Measurements from ENCODE around the gene SND1. TPM values are rescaled to one million over a fixed set of nuclear protein-coding genes. Genes with fewer than 3 reads are reported as not detected.
A peak's percentile ranks its signal among the peaks of the same experiment; 100 is the strongest.

SND1 gene
- total RNA-seq, 2 experiments from 2014 or later: 193 to 214 TPM

GRCh38 chr7:127792528-127793342 is 140.7 kb downstream of the SND1 start:
- H3K4me1 Mint-ChIP-seq: peaks cover 18% of the 10 kb centered on the region
- H3K27ac Mint-ChIP-seq: no peak overlapping the region
- ATAC-seq: no peak
- ChIA-PET CTCF (interaction anchor here (0.6 to 1.7 kb wide), 14 partner anchors 8 to 335 kb away, joined by 3 to 7 read pairs (median 3); no protein-coding TSS in a partner anchor), POLR2A (no interaction called here)
- H3K9me3 Mint-ChIP-seq (ENCODE audit: low read depth): no peaks in the 10 kb centered on the region
- intact Hi-C loops (cut with DNase I, micrococcal nuclease): no loop called here
- peak; percentile 57 for DNase-seq
- H3K27me3 Mint-ChIP-seq: no peaks in the 10 kb centered on the region
- H3K4me3 Mint-ChIP-seq: no peak overlapping the region
- H3K36me3 Mint-ChIP-seq (ENCODE audit: low read depth): peaks cover 8% of the 10 kb centered on the region

GRCh38 chr7:127793582-127793981 is 141.6 kb downstream of the SND1 start:
- H3K4me3 Mint-ChIP-seq: no peak overlapping the region
- CTCF ChIA-PET: interaction anchor here (0.9 to 1.7 kb wide), 4 partner anchors 14 to 68 kb away, joined by 3 to 5 read pairs (median 4); no protein-coding TSS in a partner anchor
- no peaks in the 10 kb centered on the region for H3K9me3 Mint-ChIP-seq (ENCODE audit: low read depth)
- peaks cover 24% of the 10 kb centered on the region for H3K4me1 Mint-ChIP-seq
- H3K36me3 Mint-ChIP-seq (ENCODE audit: low read depth): peaks cover 10% of the 10 kb centered on the region
- POLR2A ChIA-PET: no interaction called here
- ATAC-seq (no peak), DNase-seq (no peak)
- no peaks in the 10 kb centered on the region for H3K27me3 Mint-ChIP-seq
- no peak overlapping the region for H3K27ac Mint-ChIP-seq
- intact Hi-C loops (cut with DNase I, micrococcal nuclease): no loop called here

- Mint-ChIP-seq H3K9me3 (ENCODE audit: low read depth) (no peaks in the 10 kb centered on the region), H3K36me3 (ENCODE audit: low read depth) (peaks cover 10% of the 10 kb centered on the region), H3K27ac (no peak overlapping the region), H3K4me3 (no peak overlapping the region), H3K4me1 (peaks cover 24% of the 10 kb centered on the region), H3K27me3 (no peaks in the 10 kb centered on the region)
- ChIA-PET POLR2A (no interaction called here), CTCF (interaction anchor here (0.7 kb wide), 1 partner anchor 12 kb away, joined by 3 read pairs; no protein-coding TSS in a partner anchor)
- DNase-seq: no peak
- ATAC-seq: no peak
- intact Hi-C loops (cut with DNase I, micrococcal nuclease): no loop called here
Observed at GRCh38 chr7:127794136-127794535, 142.1 kb downstream of the SND1 start.

GRCh38 chr7:127794551-127794950 is 142.6 kb downstream of the SND1 start:
- peaks cover 10% of the 10 kb centered on the region for H3K36me3 Mint-ChIP-seq (ENCODE audit: low read depth)
- H3K4me1 Mint-ChIP-seq: peaks cover 27% of the 10 kb centered on the region
- CTCF ChIA-PET: interaction anchor here (0.6 to 1.3 kb wide), 5 partner anchors 10 to 95 kb away, joined by 3 to 4 read pairs (median 3); no protein-coding TSS in a partner anchor
- POLR2A ChIA-PET: no interaction called here
- no peak for ATAC-seq
- H3K27ac Mint-ChIP-seq: no peak overlapping the region
- DNase-seq: no peak
- no peaks in the 10 kb centered on the region for H3K27me3 Mint-ChIP-seq
- no peak overlapping the region for H3K4me3 Mint-ChIP-seq
- intact Hi-C loops (cut with DNase I, micrococcal nuclease): no loop called here
- H3K9me3 Mint-ChIP-seq (ENCODE audit: low read depth): no peaks in the 10 kb centered on the region

GRCh38 chr7:127798023-127798422 is 146.0 kb downstream of the SND1 start:
- CTCF ChIA-PET: interaction anchor here (0.6 to 0.7 kb wide), 2 partner anchors 273 to 431 kb away, joined by 3 to 4 read pairs; no protein-coding TSS in a partner anchor

GRCh38 chr7:127798769-127799372 is 146.9 kb downstream of the SND1 start:
- Mint-ChIP-seq H3K4me3 (no peak overlapping the region), H3K36me3 (ENCODE audit: low read depth) (peaks cover 7% of the 10 kb centered on the region), H3K27ac (no peak overlapping the region), H3K4me1 (peaks cover 32% of the 10 kb centered on the region), H3K27me3 (no peaks in the 10 kb centered on the region), H3K9me3 (ENCODE audit: low read depth) (no peaks in the 10 kb centered on the region)
- ChIA-PET POLR2A (no interaction called here), CTCF (interaction anchor here (0.7 to 1.4 kb wide), 2 partner anchors 90 to 274 kb away, joined by 4 to 5 read pairs; no protein-coding TSS in a partner anchor)
- ATAC-seq (no peak), DNase-seq (no peak)
- intact Hi-C loops (cut with DNase I, micrococcal nuclease): no loop called here

More at GRCh38 chr7:127798023-127798422, 146.0 kb downstream of the SND1 start:
- Mint-ChIP-seq H3K4me1 (peaks cover 29% of the 10 kb centered on the region), H3K36me3 (ENCODE audit: low read depth) (peaks cover 7% of the 10 kb centered on the region), H3K27me3 (no peaks in the 10 kb centered on the region), H3K4me3 (no peak overlapping the region), H3K9me3 (ENCODE audit: low read depth) (no peaks in the 10 kb centered on the region), H3K27ac (no peak overlapping the region)
- POLR2A ChIA-PET: no interaction called here
- DNase-seq (no peak), ATAC-seq (no peak)
- intact Hi-C loops (cut with DNase I, micrococcal nuclease): no loop called here

GRCh38 chr7:127799535-127800305 is 147.7 kb downstream of the SND1 start:
- ChIA-PET CTCF (interaction anchor here (0.7 to 1.4 kb wide), 3 partner anchors 11 to 91 kb away, joined by 3 to 5 read pairs (median 3); no protein-coding TSS in a partner anchor), POLR2A (no interaction called here)
- Mint-ChIP-seq H3K4me1 (peaks cover 31% of the 10 kb centered on the region), H3K36me3 (ENCODE audit: low read depth) (peaks cover 5% of the 10 kb centered on the region), H3K4me3 (no peak overlapping the region), H3K9me3 (ENCODE audit: low read depth) (no peaks in the 10 kb centered on the region), H3K27ac (no peak overlapping the region), H3K27me3 (no peaks in the 10 kb centered on the region)
- DNase-seq: no peak
- intact Hi-C loops (cut with DNase I, micrococcal nuclease): no loop called here
- no peak for ATAC-seq

- H3K27me3 Mint-ChIP-seq: no peaks in the 10 kb centered on the region
- ChIA-PET POLR2A (no interaction called here), CTCF (no interaction called here)
- no peak overlapping the region for H3K27ac Mint-ChIP-seq
- H3K36me3 Mint-ChIP-seq (ENCODE audit: low read depth): peaks cover 10% of the 10 kb centered on the region
- peaks cover 32% of the 10 kb centered on the region for H3K4me1 Mint-ChIP-seq
- DNase-seq (no peak), ATAC-seq (no peak)
- intact Hi-C loops (cut with DNase I, micrococcal nuclease): no loop called here
- no peak overlapping the region for H3K4me3 Mint-ChIP-seq
- no peaks in the 10 kb centered on the region for H3K9me3 Mint-ChIP-seq (ENCODE audit: low read depth)
Observed at GRCh38 chr7:127802845-127803244, 150.9 kb downstream of the SND1 start.

- ChIA-PET CTCF (no interaction called here), POLR2A (no interaction called here)
- H3K27me3 Mint-ChIP-seq: no peaks in the 10 kb centered on the region
- peaks cover 12% of the 10 kb centered on the region for H3K36me3 Mint-ChIP-seq (ENCODE audit: low read depth)
- H3K4me3 Mint-ChIP-seq: no peak overlapping the region
- no peak for ATAC-seq
- no peak for DNase-seq
- no peaks in the 10 kb centered on the region for H3K9me3 Mint-ChIP-seq (ENCODE audit: low read depth)
- no peak overlapping the region for H3K27ac Mint-ChIP-seq
- intact Hi-C loops (cut with DNase I, micrococcal nuclease): no loop called here
- peaks cover 29% of the 10 kb centered on the region for H3K4me1 Mint-ChIP-seq
Observed at GRCh38 chr7:127803626-127804025, 151.6 kb downstream of the SND1 start.

GRCh38 chr7:127807340-127807739 is 155.3 kb downstream of the SND1 start:
- no peak overlapping the region for H3K27ac Mint-ChIP-seq
- intact Hi-C loops (cut with DNase I, micrococcal nuclease): no loop called here
- no peaks in the 10 kb centered on the region for H3K9me3 Mint-ChIP-seq (ENCODE audit: low read depth)
- H3K4me3 Mint-ChIP-seq: no peak overlapping the region
- H3K27me3 Mint-ChIP-seq: no peaks in the 10 kb centered on the region
- DNase-seq: no peak
- ATAC-seq: no peak
- peaks cover 28% of the 10 kb centered on the region for H3K36me3 Mint-ChIP-seq (ENCODE audit: low read depth)
- CTCF ChIA-PET: interaction anchor here (0.9 to 1.7 kb wide), 2 partner anchors 15 to 402 kb away, joined by 4 to 5 read pairs; no protein-coding TSS in a partner anchor
- peaks cover 37% of the 10 kb centered on the region for H3K4me1 Mint-ChIP-seq
- POLR2A ChIA-PET: no interaction called here

GRCh38 chr7:127807829-127808228 is 155.8 kb downstream of the SND1 start:
- no peak overlapping the region for H3K27ac Mint-ChIP-seq
- H3K4me3 Mint-ChIP-seq: no peak overlapping the region
- DNase-seq (no peak), ATAC-seq (no peak)
- H3K36me3 Mint-ChIP-seq (ENCODE audit: low read depth): peaks cover 31% of the 10 kb centered on the region
- peaks cover 40% of the 10 kb centered on the region for H3K4me1 Mint-ChIP-seq
- H3K27me3 Mint-ChIP-seq: no peaks in the 10 kb centered on the region
- intact Hi-C loops (cut with DNase I, micrococcal nuclease): no loop called here
- H3K9me3 Mint-ChIP-seq (ENCODE audit: low read depth): no peaks in the 10 kb centered on the region
- POLR2A ChIA-PET: no interaction called here
- CTCF ChIA-PET: interaction anchor here (0.9 to 1.7 kb wide), 2 partner anchors 15 to 402 kb away, joined by 4 to 5 read pairs; no protein-coding TSS in a partner anchor
